GM10266 (cell line): Measurements from ENCODE around the gene GARIN3.

ENCODE experiments used
- DNase-seq: peaks from one replicate; pipeline ENCODE4 v3.0.0; 2012; ENCODE audit errors: extremely low spot score
- CTCF ChIP-seq: IDR thresholded peaks from 2 replicates; pipeline ENCODE4 v1.5.1; 2012; ENCODE audit warnings: mild to moderate bottlenecking, low read depth; ENCODE audit not compliant: control insufficient read depth, insufficient read depth; ENCODE audit errors: missing control alignments

Gene GARIN3

GRCh38 chr5:157160001-157160400 lies 6.1 kb downstream of the GARIN3 start:
- no peak for DNase-seq
- TF ChIP-seq CTCF = no peak

GRCh38 chr5:157159209-157159751 lies 6.8 kb downstream of the GARIN3 start:
- DNase-seq = no peak
- no peak for TF ChIP-seq CTCF

DNA sequence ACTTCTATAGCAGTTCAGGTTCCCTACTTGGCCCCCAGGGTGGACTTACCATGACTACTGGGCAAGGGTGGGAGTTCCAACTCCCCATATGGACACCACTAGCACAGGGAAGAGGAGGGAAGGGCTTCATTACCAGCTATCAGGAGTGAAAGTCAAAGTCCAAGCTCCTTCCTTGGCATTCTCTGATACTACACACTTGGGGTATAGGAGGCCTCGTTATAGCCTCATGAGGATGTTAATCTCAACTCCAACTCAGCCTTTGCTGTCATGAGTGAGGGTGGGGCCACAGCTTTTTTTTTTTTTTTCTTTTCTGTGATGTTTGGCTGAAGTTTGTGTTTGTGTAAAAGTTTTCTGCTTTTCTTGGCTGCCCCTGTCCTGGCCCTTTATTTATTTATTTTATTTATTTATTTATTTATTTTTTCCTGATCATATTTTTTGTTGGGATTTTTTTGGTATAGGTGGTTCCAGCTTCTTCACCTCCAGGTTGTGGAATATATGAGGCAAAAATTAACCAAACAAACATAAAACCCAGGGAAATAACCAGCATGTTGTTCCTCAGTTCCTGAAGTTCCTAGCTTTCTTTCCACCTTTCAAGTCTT lies 8.7 kb downstream of the GARIN3 start:
- no peak for DNase-seq
- no peak for TF ChIP-seq CTCF

DNA sequence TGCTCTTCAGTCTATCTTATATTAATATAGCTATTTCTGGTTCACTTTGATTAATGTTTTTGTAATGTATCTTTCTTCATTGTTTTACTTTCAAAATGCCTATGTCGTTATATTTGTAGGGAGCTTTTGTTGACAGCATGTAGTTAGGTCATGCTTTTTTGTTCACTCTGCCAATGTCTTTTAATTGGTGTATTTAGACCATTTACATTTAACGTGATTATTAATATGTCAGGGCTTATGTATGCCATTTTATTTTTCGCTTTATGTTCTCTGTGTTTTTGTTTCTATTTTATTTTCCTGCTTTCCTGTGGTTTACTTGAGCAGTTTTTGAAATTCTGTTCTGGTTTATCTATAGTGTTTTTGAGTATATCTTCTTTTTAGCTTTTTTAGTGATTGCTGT lies 10.8 kb downstream of the GARIN3 start:
- no peak for TF ChIP-seq CTCF
- no peak for DNase-seq

- no peak for TF ChIP-seq CTCF
- DNase-seq = no peak
Measured at GRCh38 chr5:157150995-157151394, 15.1 kb downstream of the GARIN3 start.

DNA sequence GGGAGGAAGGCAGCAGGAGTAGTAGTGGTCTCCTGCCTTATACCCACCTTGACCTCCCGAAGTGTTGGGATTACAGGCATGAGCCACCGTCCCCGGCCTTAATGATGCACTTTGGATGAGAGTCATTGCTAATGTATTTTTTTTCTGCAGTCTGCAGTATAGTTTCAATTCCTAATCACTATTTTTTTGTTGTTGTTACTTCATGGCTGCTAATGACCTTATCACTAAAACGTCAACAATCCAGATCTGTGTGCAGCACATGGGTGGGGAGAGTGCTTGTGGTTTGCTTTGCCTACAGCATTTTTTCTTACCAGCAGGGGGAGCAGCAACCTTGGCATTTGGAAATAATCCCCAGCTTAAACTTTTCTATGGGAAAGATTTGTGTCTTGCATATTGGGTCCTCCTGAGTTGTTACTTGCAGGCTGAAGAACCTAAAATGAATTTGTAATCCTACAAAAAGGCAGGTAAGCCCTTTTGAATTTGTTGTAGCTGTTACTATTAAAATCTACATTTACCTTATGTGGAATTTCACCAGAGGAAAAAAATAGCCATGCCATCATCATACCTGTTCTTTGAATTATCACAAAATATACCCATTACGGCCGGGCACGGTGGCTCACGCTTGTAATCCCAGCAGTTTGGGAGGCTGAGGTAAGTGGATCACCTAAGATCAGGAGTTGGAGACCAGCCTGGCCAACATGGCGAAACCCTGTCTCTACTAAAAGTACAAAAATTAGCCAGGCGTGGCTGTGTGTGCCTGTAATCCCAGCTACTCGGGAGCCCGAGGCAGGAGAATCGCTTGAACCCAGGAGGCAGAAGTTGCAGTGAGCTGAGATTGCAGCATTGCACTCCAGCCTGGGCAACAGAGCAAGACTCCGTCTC lies 17.1 kb downstream of the GARIN3 start:
- peak; percentile 63 for DNase-seq
- TF ChIP-seq CTCF = peak; percentile 89
